GM12873 (cell line): ENCODE measurements around the gene IRX3.

Experiments used
- TF ChIP-seq, protein P1 (sequence below): IDR thresholded peaks from 2 replicates; pipeline ENCODE4 v1.5.1; 2012; ENCODE audit warnings: low read depth, mild to moderate bottlenecking, moderate library complexity, low read length, control low read depth; ENCODE audit not compliant: insufficient read depth; ENCODE audit errors: missing control alignments

The IRX3 gene

GRCh38 chr16:54286366-54287130 is at the start of gene IRX3:
TSS of gene IRX3 (minus strand) at chr16:54286787. CDS start at chr16:54286050, 737 bp downstream.
- TF ChIP-seq, protein P1, sequence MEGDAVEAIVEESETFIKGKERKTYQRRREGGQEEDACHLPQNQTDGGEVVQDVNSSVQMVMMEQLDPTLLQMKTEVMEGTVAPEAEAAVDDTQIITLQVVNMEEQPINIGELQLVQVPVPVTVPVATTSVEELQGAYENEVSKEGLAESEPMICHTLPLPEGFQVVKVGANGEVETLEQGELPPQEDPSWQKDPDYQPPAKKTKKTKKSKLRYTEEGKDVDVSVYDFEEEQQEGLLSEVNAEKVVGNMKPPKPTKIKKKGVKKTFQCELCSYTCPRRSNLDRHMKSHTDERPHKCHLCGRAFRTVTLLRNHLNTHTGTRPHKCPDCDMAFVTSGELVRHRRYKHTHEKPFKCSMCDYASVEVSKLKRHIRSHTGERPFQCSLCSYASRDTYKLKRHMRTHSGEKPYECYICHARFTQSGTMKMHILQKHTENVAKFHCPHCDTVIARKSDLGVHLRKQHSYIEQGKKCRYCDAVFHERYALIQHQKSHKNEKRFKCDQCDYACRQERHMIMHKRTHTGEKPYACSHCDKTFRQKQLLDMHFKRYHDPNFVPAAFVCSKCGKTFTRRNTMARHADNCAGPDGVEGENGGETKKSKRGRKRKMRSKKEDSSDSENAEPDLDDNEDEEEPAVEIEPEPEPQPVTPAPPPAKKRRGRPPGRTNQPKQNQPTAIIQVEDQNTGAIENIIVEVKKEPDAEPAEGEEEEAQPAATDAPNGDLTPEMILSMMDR: no peak

DNA sequence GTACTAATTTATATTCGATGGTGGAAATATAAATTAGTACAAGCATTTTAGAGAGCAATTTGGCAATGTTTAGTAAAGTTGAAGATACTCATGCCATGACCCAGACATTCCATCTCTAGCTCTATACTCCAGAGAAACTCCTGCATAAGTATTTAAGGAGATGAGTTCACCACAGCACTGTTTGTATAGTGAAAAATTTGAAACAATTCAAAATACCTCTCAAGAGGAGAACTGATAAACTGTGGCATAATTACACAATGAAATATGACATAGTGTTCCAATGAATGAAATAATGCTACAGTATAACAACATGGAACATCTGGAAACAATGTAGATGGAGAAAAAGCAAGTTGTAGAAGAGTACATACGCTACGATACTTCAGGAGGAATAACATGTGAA is 48.6 kb upstream of the IRX3 start:
- TF ChIP-seq, protein P1: no peak

- TF ChIP-seq, protein P1: no peak
These were observed 47.6 kb upstream of the IRX3 start for GRCh38 chr16:54334208-54334607.

DNA sequence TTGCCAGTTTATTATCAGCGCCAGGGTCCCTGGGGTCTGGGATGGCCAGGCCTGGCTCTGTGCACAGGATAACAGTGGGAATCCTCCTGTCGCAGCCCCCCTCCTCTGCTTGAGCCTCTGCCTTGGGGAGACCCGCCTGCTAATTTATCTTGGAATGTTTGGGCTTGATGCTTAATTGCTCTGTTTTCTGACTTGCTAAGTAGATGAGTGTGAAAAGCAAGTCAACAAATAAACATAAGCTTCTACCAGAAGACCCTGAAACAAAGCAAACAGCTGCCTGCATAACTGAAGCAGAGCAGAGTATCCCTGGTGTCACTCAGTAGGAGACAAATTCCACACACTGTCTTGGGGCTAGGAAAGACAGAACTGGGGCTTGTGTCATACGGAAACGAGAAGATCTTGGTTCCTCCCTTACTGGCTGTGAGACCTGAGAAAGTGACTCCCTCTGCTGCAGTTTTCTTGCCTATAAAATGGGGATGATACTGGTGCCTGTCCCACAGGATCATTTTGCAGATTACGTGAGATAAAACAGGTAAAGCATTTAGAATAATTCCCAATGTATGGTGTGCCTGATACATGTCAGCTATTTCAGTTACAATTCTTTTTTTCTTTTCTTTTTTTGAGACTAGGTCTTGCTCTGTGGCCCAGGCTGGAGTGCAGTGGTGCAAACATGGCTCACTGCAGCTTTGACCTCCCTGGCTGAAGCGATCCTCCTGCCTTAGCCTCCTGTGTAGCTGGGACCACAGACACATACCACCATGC is 44.8 kb upstream of the IRX3 start:
- TF ChIP-seq, protein P1: no peak

DNA sequence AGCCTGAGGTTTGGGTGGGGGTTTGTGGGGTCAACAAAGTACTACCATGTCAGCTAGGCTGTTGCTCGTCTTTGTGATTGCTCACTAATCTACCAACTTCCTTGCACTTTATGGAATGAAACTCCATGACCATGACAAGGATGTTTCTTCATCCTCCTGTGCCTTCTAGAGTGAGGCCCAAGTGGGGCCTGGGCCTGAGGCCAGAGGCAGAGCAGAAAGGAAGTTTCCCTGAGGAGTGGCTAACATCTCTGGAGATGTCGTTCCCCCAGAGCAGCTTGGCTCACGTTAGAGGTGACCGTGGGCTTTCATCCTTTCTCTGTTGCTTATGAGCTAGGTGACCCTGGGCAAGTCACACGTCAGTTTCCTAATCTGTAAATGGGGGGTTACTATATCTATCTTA is 41.0 kb upstream of the IRX3 start:
- TF ChIP-seq, protein P1: no peak

DNA sequence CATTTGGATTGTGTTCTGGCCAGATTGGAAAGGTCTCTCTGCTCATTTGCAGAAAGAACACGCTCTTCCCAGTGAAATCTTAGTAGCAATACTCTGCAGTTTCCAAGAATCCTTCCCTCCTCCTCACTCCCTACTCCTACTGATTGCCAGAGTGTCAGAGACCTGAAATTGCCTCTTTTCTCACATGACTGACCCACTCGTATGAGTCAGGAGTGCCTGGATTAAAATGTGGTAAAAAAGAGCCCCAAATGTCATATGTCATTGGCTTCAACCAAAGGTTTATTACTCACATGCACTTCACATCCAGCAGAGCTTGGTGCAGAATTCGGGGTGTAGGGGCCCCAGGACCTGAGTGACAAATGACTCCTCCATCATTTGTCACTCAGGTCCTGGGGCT is 39.7 kb upstream of the IRX3 start:
- TF ChIP-seq, protein P1: no peak

GRCh38 chr16:54325616-54326265 is 39.2 kb upstream of the IRX3 start:
- TF ChIP-seq, protein P1: no peak
